TTC549 (cell line): ENCODE measurements around the gene TRIM39.
"Not testable (repeated sequence)": the region's sequence is repeated elsewhere in the genome, so short reads cannot be mapped to it uniquely, and the experiment has no call there.

Experiments
- FAIRE-seq: peaks from 2 replicates; lab custom pipeline; 2012; peaks lifted over from hg19 to GRCh38; lab: Jason Lieb, UNC

The TRIM39 gene

GRCh38 chr6:30364591-30364990 is 37.9 kb downstream of the TRIM39 start:
- FAIRE-seq: no peak

- not testable (repeated sequence) for FAIRE-seq
Observed at GRCh38 chr6:30369280-30369679, 42.6 kb downstream of the TRIM39 start.

- no peak for FAIRE-seq
Observed at GRCh38 chr6:30378290-30378937, 51.7 kb downstream of the TRIM39 start.

- FAIRE-seq: no peak
Observed at GRCh38 chr6:30380464-30380863, 53.7 kb downstream of the TRIM39 start.

- no peak for FAIRE-seq
Observed at GRCh38 chr6:30386166-30386565, 59.4 kb downstream of the TRIM39 start.

GRCh38 chr6:30391240-30391639 is 64.5 kb downstream of the TRIM39 start:
- no peak for FAIRE-seq
